HG03175 (cell line): ENCODE data around the gene NAT14.

Experiments used
- ATAC-seq: cut with Tn5 transposase; IDR thresholded peaks from one replicate; pipeline ENCODE4 v1.9.1; 2021; ENCODE audit warnings: mild to moderate bottlenecking, moderate library complexity; ENCODE audit not compliant: unreplicated experiment

The NAT14 gene

DNA sequence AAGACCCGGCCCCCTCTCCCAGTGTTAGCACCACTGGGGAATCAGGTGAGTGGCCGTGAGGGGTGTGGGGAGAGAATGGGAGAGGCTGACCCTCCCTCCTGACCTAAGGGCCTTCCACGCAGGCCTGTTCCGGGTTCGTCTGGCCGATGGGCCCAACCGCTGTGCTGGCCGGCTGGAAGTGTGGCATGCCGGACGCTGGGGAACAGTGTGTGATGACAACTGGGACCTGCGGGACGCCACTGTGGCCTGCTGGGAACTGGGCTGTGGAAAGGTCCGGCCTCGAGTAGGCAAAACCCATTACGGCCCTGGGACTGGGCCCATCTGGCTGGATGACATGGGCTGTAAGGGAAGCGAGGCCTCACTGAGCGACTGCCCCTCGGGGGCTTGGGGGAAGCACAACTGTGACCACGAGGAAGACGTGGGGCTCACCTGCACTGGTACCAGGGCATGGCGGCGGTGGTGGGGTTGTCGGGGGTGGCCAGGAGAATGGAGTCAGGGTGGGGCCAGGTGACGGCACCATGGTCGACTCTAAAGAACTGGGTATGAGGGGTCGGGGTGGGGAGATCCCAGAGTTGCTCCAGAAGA lies 15.5 kb downstream of the NAT14 start:
- no peak for ATAC-seq

DNA sequence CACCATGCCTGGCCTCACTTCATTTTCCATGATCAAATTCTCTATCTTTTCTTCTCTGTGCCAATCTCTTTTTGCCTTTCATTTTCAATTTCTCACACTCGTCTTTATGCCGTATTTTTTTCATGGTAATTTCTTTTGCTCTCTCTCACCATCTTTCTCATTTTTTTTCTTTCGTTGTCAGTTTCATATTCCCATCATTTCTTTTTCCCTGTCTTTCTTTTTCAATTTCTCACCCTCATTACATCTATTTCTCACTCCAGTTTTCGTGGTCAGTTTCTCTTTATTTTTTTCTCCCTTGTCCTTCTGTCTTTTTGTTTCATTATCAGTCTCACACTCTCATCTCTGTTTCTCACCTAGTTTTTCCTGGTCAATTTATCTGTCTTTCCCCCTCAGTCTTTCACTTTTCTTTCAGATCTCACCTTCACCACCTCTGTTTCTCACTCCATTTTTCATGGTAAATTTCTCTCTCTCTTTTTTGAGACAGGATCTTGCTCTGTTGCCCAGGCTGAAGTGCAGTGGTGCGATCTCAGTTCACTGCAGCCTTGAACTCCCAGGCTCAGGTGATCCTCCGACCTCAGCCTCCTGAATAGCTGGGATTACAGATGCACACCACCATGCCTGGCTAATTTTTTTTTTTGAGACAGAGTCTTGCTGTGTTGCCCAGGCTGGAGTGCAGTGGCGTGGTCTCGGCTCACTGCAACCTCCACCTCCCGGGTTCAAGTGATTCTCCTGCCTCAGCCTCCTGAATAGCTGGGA lies 17.4 kb downstream of the NAT14 start:
- no peak for ATAC-seq

DNA sequence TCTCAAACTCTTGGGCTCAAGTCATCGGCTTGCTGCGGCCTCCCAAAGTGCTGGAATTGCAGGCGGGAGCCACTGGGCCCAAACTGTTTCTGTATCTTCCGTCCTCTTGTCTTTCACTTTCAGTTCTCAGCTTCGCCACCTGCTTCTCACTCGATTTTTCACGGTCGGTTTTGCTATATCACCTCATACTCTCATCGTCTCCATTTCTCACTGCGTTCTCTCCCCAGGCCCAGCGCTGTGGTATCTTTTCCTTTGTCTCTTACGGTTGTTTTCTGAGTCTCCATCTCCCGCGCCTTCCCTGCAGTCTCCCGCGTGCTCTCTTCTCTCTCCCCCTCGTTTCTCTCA lies 18.1 kb downstream of the NAT14 start:
- no peak for ATAC-seq

DNA sequence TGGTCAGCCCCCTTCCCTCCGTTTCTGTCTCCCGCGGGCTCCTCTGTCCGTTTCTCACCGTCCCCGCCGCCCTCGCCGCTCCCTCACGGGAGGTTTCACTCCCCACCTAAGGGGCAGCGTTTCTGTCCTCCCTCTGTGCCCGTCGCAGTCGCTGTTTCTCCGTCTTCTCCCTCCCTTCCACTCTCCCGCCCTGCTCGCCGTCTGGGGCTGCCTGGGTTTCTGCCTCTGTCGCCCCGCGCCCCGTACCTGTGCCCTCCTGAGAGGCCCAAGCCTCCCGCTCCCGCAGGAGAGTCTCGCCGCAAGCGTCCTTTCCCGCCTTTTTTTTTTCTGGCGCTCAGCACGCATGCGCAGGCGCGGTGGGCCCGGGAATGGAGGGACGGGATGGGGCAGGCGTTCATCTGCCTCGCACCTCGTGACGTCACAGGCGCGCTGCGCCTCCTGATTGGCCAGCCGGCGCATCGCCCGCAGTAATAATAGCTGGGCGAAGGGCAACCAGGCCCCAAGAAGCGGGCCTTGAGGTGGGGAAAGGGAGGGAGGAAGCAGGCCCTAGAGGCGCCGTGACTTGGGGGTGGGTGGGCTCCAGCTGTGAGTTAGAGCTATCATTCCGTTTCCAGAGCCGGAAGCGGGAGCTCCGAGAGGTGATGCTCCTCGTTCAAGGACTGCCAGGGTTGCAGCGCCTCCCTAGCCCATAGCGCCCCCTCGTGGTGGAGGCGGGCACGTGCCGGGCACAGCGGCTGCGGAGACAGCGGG lies 18.7 kb downstream of the NAT14 start:
- peak; percentile 95 for ATAC-seq

DNA sequence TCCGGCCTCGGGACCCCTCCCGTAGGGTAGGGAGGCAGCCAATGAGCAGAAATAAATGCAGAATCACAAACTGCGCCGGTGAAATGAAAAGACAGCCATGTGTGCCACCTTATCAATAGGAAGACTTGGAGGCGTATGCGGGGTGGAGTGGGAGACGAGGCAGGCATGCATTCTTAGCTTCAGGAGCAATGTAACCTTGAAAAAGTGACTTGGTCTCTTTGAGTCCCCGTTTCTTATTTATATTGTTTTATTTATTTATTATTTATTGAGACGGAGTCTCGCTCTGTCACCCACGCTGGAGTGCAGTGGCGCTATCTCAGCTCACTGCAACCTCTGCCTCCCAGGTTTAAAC lies 19.2 kb downstream of the NAT14 start:
- ATAC-seq: no peak

DNA sequence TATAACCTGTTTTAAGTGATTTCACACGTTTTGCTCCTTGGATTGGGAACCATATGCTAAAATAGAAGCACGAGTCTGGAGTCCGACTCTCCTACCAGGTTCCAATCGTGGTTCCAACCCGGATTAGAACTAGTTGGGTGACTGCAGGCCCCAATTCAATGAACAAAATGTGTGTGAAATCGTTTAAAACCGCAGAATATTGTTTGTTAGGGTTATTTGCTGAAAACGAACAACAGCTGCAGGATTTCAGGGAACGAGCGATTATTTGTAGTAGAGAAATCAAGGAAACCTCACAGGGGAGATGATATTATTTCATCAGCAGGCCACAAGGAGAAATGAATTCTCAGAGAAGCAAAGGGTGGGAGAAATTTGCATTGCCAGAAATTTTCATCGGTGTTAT lies 20.0 kb downstream of the NAT14 start:
- ATAC-seq: no peak

DNA sequence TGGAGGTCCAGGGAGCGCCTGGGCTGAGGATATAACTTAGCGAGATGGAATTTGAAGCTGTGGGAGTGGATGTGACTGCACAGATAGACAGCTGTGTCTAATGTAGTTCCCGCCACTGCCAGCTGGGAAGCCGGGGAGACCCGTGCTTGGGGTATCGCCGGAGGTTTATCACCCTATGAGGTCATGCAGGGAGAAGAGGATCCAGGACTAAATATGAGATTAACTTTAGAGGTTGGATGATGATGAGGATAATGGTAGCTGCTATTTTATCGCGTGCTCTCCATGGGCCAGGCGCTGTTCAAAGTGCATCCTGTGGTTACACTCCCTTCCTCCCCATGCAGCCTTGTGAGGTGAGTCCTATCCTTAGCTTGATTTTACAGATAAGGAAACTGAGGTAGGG lies 23.1 kb downstream of the NAT14 start:
- no peak for ATAC-seq

DNA sequence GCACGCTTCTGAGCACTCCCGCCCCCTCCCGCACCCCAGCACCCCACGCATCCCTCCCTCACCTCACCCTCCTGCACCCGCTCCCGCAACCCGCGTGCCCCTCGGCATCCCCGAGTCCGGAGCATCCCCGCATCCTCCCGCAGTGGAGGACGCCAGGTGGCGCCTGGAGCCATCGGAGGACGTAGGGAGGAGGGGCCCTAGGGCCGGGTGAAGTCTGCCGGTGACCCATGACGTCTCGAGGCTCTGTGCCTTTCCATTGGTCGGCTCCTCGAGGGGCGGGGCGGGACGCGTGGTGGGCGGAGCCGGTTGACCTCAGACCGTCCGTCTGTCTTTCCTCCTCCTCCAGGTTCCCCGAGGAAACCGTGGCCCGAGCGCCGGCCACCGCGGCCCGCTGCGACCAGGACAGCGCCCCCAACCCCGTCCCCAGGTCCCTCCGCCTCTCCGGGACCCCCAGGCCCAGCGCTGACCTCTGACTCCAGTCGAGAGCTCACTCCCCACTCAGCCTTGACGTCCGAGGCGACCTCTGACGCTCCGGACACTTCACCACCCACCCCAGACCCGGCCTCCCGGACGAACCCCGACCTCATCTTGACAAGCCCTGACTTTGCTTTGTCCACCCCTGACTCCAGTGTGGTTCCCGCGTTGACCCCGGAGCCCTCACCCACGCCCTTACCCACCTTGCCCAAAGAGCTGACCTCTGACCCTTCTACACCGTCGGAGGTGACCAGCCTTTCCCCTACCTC lies 32.1 kb downstream of the NAT14 start:
- peak; percentile 100 for ATAC-seq

DNA sequence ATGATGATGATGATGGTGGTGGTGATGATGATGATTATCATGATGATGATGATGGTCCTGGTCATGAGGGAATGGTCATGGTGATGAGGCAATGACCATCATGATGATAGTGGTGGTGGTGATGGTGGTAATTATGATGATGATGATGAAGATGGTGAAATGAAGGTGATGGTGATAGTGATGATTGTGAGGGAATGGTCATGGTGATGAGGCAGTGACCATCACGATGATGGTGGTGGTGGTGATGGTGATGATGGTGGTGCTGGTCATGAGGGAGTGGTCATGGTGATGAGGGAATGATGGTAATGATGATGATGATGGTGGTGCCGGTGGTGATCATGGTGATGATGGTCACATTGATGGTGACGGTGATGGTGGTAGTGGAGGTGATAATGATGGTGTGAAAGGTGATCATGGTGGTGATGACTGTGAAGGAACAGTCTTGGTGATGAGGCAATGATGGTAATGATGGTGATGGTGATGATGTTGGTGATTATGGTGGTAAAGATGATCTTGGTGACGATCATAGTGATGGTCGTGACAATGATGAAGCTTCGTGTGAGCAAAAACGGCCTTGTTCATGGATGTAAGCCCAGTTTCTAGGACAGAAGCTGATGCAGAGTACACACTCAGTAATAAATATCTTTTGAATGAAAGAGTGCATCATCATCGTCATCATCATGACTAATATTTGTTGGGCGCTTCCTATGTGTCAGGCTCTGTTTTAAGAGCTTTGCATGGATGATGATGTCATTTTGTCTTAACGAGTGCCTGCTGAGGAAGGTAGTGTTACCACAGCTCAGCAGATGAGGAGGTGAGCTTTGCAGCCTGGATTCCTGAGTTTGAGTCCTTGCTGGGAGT lies 34.7 kb downstream of the NAT14 start:
- no peak for ATAC-seq

DNA sequence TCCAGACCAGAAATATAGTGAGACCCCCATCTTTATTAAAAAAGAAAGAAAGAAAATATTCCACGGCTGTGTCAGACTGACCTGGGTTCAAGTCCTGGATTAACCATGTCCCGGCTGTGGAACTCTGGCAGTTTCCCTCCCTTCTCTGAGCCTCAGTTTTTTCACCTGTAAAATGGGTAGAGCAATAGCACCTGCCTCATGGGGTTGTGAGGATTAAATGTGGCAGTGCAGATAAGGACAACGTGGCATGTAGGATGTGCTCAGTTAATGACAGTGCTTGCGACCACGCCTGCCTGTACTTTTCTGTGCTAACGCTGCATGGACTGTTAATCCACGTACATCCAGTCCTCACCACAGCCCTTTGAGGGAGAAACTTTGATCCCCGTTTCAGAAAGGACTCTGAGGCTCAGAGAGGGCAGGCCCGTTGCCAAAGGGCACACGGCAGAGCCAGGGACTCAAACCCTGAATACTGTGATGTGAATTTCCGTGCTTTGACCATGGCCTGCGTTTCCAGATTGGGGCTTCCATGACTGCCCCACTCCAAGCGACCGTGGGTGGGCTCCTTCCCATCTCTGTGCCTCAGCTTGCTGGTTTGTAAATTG lies 35.8 kb downstream of the NAT14 start:
- ATAC-seq: no peak

DNA sequence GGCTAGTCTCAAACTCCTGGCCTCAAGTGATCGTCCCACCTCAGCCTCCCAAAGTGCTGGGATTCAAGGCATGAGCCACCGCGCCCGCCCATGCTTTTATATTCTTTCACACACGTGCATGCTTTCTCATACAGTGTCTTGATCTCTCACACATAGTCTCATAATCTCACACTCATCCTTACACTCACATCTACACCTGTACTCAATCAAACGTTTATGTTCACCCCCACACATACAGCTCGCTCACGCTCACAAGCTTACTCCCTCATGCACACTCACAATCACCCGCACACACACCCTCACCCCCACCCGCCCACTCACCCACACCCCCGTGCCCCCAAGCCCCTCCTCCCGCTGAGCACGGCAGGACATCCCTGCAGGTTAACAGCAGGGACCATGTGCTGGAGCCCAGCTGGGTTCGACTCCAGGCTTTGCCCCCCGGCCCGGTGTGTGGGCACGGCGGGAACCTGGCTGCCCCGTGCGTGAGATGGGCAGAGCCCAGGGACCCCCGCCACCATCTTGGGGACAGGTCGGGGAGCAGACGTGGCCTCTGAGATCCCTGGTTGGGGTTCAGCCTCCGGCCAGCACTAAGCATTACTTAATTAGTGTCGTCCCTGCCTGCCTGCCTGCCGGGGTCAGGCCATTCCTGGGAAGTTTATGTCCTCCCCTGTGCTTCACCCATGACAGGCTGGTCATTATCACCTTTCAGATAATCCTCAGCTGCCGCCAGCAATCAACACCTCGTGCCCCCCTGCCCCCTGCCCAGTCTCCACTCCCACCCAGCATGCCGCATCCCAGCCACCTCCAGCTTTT lies 40.5 kb downstream of the NAT14 start:
- ATAC-seq: no peak

DNA sequence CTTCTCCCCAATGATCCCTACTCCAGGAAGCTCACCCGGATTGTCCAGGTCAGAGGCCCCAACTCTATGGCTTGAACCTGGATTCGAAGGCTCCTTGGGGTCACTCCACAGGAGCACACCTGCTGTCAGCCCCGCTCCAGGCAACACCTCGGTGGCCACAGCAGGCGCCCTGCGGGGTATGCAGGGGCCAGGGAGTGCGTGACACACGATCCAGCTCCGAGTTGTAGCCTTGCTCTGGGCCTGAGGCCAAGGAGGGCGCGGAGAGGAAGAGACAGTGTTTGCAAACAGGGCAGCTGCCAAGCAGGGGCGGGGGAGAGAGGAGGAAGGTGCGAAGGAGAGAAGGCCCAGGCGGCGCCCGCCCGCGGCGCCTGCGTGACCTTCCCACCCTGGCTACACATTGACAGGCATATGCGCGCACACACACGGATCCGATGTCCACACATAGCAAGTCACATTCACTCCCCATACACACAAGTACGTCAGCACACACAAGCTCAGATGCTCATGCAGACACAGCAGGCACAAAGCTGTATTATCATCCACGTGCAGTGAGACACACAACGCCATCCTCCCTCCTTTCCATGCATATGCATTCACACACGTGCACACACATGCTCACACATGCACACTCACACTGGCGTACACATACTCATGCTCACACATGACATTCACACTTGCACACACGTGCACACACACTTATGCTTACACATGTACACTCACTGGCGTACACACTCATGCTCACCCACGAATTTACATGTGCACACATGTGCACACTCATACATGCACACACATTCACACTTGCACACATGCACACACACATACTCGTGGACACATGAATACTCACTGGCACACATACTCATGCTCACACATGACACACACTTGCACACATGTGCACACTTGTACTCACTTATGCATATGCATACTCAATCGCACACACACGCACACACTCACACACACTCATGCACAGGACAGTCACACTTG lies 41.5 kb downstream of the NAT14 start:
- ATAC-seq: no peak

DNA sequence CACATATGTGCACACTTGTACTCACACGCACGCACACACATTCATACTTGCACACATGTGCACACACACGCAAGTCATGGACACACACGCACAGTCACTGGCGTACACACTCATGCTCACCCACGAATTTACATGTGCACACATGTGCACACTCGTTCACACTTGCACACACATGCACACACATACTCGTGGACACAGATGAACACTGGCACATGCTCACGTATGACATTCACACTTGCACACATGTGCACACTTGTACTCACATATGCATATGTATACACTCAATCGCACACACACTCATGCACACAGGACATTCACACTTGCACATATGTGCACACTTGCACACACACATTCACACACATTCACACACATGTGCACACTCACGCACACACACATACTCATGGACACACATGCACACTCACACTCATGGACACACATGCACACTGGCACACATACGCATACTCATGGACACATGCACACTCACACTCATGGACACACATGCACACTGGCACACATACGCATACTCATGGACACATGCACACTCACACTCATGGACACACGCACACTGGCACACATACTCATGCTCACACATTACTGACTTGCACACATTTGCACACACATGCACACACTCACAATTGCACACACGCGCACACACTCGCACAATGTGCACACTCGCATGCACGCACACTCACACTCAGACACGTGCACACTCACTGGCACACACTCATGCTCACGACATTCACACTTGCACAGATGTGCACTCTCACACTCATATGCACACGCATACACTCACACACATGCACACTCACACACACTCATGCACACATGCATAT lies 42.4 kb downstream of the NAT14 start:
- no peak for ATAC-seq

DNA sequence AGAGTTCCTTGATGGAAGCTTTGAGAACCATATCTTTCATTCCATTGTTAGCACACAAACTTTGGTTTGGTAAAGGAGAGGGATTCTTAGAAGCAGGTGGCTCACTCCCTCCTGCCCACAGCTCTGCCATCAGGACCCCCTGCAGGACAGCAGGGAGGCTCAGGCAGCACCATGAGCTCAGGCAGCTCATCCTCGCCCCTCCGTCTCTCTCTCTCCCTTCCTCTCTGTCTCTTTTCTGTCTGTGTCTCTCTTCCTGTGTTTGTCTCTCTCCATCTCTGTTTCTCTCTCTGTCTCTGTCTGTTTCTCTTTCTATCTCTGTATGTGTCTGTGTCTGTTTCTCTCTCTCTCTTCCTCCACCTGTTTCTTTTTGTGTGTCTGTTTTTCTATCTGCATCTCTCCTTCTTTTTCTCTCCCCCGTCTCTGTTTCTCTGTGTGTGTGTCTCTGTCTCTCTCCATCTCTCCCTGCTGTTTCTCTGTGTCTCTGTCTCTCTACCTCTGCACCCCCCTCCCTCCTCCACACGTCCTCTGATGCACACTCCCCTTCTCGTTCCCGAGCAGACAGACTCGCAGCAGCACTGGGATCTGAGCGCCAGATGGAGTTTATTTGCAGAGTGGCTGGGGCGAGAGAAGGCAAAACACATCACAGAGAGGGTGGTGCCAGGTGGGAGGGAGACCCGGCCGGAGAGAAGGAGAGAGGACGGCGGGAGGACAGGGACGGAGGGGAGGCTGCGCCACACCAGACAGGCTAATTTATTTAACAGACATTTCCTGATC lies 43.2 kb downstream of the NAT14 start:
- ATAC-seq: no peak

DNA sequence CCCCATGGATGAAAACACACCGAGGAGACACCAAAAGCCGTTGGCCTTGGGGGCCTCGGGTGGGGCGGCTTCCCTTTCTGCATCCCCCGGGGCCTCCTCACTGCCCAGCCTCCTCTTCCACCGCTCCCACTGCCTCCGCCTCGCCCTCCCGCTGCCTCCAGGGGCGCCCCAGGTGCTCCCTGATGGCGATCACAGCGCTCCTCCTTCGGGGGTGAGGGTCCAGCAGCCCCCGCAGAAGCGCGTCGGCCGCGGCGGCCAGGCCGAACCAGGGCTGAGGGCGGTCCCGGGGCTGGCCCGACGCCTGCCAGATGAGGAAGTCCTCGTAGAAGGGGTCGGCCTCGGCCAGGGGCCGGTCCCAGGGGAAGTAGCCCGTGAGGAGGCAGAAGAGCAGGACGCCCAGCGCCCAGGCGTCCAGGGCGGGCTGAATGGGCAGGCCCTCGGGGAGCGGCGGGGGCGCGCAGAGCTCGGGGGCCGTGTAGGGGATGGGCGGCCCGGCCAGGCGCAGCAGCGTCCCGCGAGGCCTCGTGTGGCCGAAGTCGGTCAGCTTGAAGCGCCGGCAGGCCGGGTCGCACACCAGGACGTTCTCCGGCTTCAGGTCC lies 44.7 kb downstream of the NAT14 start:
- ATAC-seq: no peak

DNA sequence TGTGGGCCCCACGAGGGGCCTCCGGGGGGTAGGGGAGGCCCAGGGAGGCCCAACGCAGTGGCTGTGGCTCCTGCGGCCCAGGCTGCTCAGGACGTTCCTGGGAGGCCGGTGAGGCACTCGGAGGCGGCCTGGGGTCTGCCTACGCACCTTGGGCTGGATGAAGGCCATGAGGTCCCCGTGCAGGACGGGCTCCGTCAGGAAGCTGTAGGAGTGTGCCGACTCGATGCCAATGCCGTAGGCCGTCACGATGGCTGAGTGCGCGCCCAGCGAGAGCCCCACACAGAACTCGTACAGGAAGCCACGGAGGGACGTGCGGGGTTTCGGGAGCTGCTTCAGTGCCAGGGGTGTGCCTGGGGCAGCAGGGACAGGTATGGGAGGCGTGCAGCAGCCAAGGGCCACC lies 46.0 kb downstream of the NAT14 start:
- ATAC-seq: no peak
